Muscle layer of colon (tissue), 2 donors: ENCODE data around the gene BTBD9.
"Not testable (repeated sequence)": the region's sequence is repeated elsewhere in the genome, so short reads cannot be mapped to it uniquely, and the experiment has no call there.

Experiments used
- H3K27ac ChIP-seq: one replicate; pipeline ENCODE4 v1.7.0; 2013; ENCODE audit warnings: low read depth, mild to moderate bottlenecking, low read length, moderate library complexity
- H3K27me3 ChIP-seq, 2 donors: one replicate each; pipeline ENCODE4 v1.7.0; 2013; ENCODE audit warnings: low read length in 2 of 2, mild to moderate bottlenecking in 2 of 2; ENCODE audit not compliant: insufficient read depth in 2 of 2, control insufficient read depth in 1 of 2
- H3K36me3 ChIP-seq: one replicate; pipeline ENCODE4 v1.7.0; 2013; ENCODE audit warnings: mild to moderate bottlenecking, low read length; ENCODE audit not compliant: insufficient read depth
- H3K4me1 ChIP-seq: one replicate; pipeline ENCODE4 v1.7.0; 2013; ENCODE audit warnings: mild to moderate bottlenecking, low read length; ENCODE audit not compliant: insufficient read depth
- H3K4me3 ChIP-seq, 2 donors: one replicate each; pipeline ENCODE4 v1.7.0; 2013; ENCODE audit warnings: low read length in 2 of 2, low read depth in 1 of 2, mild to moderate bottlenecking in 1 of 2, moderate library complexity in 1 of 2
- H3K9ac ChIP-seq: one replicate; pipeline ENCODE4 v1.7.0; 2013; ENCODE audit warnings: low read length
- H3K9me3 ChIP-seq: one replicate; pipeline ENCODE4 v1.7.0; 2013; ENCODE audit warnings: mild to moderate bottlenecking, low read length
- donor health status: abdominal sarcoma.
- donor health status: Adenocarcinoma of cecum.

The BTBD9 gene

DNA sequence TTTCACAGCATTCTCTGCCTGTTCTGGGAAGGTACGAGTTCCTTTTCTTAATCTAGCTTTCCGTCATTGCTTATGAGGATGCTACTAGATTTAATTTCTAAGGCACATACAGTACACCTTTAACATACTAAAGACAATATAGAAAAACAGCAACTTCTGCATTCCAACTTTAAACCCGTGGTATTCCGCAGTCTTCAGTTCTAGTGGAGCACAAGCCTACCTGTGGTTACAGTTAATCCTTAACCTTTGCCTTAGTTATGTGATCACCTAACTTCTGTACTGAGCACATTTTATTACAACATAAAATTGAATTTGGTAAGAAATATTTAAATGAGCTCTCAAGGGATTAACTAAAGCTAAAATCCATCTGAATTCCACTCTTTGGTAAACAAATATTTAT is 289.5 kb downstream of the BTBD9 start:
- no peak overlapping the region for H3K27ac ChIP-seq
- H3K4me1 ChIP-seq: peaks cover 17% of the 10 kb centered on the region
- no peak overlapping the region for H3K9ac ChIP-seq
- H3K4me3 ChIP-seq: no peak overlapping the region
- no peaks in the 10 kb centered on the region for H3K9me3 ChIP-seq
- no peaks in the 10 kb centered on the region for H3K36me3 ChIP-seq
- no peaks in the 10 kb centered on the region for H3K27me3 ChIP-seq

DNA sequence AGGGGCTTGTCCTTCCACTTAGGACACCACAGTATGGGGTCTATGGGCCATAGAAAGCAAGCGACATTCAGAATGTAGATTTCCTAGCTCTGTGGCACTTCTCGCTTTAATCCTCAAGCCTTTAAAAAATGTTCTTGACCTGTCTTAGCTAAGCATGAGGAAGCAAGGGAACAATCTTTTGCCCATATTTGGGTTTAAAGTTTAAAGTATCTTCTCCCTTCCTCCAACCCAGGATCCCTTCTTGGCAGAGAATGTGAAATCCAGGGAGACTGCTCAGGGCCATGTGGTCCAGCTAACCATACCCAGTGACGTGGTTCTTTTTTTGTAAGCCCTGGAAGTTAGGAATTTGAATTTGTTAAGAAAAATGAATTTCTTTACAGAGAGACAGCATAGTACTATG is 289.9 kb downstream of the BTBD9 start:
- no peaks in the 10 kb centered on the region for H3K9me3 ChIP-seq
- no peak overlapping the region for H3K27ac ChIP-seq
- H3K9ac ChIP-seq: no peak overlapping the region
- H3K4me1 ChIP-seq: peaks cover 17% of the 10 kb centered on the region
- no peaks in the 10 kb centered on the region for H3K27me3 ChIP-seq
- no peak overlapping the region for H3K4me3 ChIP-seq
- H3K36me3 ChIP-seq: no peaks in the 10 kb centered on the region

DNA sequence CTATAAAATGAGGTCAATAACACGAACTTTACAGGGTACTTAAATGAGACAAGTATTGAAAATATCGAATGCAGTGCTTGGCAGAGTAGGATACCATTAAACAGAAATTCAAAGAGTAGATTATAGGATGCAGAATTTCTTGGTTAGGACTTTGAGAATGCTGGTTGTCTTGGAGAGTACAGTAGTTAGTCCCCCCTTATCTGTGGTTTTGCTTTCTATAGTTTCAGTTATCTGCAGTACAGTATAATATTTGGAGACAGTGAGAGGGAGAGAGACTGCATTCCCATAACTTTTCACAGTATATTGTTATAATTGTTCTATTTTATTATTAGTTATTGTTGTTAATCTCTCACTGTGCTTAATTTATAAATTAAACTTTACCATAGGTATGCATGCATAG is 290.5 kb downstream of the BTBD9 start:
- Histone ChIP-seq H3K27me3 (no peaks in the 10 kb centered on the region), H3K9ac (no peak overlapping the region), H3K4me3 (no peak overlapping the region), H3K27ac (no peak overlapping the region), H3K4me1 (peaks cover 17% of the 10 kb centered on the region), H3K9me3 (no peaks in the 10 kb centered on the region), H3K36me3 (no peaks in the 10 kb centered on the region)

DNA sequence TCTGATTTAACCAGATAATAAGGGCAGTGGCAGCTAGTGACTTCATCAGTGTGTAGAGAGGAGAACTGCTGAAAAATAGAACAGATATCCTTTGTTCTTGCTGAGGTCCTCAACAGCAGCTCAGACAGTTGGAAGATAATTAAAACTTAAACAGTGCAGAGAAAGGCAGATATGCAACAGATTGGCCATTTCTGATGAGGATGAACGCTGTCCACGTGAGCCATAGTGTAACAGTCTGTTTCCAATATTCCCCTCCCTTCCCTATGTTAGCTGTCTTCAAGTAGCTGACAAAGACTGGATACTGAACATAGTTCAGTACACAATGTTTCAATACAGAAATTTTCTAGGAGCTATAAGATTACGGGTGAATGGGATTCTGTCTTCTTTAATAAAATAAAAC is 291.4 kb downstream of the BTBD9 start:
- no peaks in the 10 kb centered on the region for H3K9me3 ChIP-seq
- H3K4me3 ChIP-seq: no peak overlapping the region
- H3K27me3 ChIP-seq: no peaks in the 10 kb centered on the region
- H3K27ac ChIP-seq: no peak overlapping the region
- H3K4me1 ChIP-seq: peaks cover 17% of the 10 kb centered on the region
- H3K9ac ChIP-seq: no peak overlapping the region
- no peaks in the 10 kb centered on the region for H3K36me3 ChIP-seq

DNA sequence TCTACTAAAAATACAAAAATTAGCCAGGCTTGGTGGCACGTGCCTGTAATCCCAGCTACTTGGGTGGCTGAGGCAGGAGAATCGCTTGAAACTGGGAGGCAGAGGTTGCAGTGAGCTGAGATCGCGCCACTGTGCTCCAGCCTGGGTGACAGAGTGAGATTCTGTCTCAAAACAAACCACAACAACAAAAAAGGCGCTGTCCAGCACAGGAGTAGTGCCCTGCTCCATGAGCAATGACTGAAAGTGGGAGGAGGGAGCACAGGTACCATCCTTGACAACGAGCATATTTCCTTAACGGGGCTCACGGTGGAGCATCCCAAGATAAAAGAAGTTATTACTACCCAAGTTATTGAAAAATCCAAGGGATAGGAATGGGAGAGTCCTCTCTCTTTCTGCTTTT is 291.9 kb downstream of the BTBD9 start:
- not testable (repeated sequence) for H3K27me3 ChIP-seq, H3K9me3 ChIP-seq, H3K9ac ChIP-seq, H3K36me3 ChIP-seq, H3K27ac ChIP-seq, H3K4me3 ChIP-seq
- peaks cover 17% of the 10 kb centered on the region for H3K4me1 ChIP-seq

DNA sequence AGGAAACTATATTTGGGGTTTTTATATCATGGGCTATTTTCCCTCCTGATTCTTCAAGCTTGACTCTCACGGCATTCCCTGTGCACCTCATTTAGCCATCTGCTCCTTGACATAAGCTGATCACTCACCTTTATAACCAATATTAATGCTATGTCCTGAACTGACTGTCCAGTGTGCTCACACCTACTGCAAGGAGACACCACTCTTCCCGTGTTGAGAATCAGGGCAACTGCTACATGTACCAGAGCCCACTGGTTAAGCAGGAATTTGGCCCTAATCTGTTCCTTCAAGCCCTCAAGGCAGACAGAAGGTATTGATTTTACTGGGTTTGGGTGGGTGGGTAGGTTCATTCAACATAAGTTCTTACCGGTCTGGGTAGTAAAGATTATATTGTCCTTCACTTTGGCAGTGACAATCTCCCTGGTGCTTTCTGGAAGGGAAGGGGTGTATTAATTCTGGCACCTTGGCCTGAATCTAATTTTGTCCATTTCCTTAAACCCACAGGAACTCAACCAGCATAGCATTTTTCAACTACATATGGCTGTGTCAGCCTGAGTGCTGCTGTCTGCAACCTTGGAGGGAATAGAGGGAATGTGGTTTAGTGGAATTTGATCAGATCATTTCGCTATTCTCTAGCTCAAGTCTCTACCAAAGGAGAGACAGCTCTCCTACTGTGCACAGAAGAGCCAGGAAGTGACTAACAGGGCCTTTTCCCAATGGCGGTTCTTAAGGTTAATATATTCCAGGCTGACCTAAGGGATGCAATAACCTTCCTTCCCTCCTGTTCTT is 293.2 kb downstream of the BTBD9 start:
- no peaks in the 10 kb centered on the region for H3K9me3 ChIP-seq
- H3K27ac ChIP-seq: no peak overlapping the region
- H3K4me3 ChIP-seq: no peak overlapping the region

DNA sequence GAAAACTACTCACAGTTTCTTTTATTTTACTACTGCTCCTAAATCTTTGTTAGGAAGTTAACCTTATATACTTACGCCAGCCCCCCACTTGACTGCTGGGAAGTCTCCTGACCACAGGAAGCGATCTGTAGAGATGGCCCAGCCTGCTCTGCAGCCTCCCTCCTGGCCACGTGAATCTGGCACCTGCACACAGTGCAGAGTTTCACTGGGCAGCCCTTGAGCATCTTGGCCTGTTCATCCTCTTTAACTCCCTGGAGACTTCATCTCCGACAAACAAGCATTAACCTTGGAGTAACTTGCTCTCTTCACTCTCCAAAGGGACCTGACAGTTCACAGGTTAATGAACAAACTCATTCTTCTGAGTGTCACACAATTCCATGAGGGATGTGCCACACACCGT is 294.1 kb downstream of the BTBD9 start:
- H3K36me3 ChIP-seq: no peaks in the 10 kb centered on the region
- H3K27ac ChIP-seq: no peak overlapping the region
- peaks cover 10% of the 10 kb centered on the region for H3K4me1 ChIP-seq
- no peak overlapping the region for H3K9ac ChIP-seq
- H3K27me3 ChIP-seq: no peaks in the 10 kb centered on the region
- H3K9me3 ChIP-seq: no peaks in the 10 kb centered on the region
- H3K4me3 ChIP-seq: no peak overlapping the region

More for the DNA sequence above, 293.2 kb downstream of the BTBD9 start:
- Histone ChIP-seq H3K36me3 (no peaks in the 10 kb centered on the region), H3K27me3 (no peaks in the 10 kb centered on the region), H3K4me1 (peaks cover 17% of the 10 kb centered on the region), H3K9ac (no peak overlapping the region)

DNA sequence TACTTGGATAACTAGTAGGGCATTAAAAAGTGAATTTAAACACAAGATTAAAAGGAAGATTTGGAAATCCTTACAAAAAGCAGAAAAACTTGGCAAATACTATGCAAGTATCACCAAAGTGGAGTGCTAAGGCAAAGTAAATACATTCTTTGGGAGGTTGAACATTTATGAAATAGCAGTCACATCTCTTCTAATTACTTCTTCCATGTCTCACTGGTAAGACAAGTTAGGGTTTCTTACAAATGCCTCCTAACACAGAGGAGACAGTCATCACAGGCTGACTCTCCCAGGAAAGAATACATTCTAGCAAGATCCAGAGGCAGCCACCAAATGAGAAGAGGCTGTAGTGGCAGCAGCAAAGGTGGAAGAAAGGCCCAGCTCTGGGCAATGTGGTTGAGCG is 298.2 kb downstream of the BTBD9 start:
- Histone ChIP-seq H3K9me3 (no peaks in the 10 kb centered on the region), H3K27me3 (no peaks in the 10 kb centered on the region), H3K36me3 (no peaks in the 10 kb centered on the region), H3K4me1 (no peaks in the 10 kb centered on the region), H3K4me3 (no peak overlapping the region), H3K27ac (no peak overlapping the region), H3K9ac (no peak overlapping the region)

DNA sequence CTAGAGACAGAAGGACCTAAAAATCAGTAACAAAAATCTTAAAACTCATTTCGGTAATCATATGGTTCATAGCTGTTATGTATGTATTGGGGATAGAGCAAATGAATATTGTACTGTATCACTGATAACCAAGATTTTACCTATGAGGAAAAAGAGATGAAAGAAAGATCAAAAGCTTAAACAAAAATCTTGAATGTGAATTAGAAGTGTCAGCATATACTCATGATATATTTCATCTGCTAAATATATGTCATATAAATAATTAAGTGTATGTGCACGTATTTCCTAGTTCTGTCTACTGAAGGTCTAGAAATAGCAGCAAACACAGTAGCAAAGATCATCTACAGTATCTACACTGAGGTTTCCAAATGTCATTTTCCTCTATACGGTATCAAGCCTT is 299.8 kb downstream of the BTBD9 start:
- Histone ChIP-seq H3K27me3 (no peaks in the 10 kb centered on the region), H3K27ac (no peak overlapping the region), H3K4me3 (no peak overlapping the region), H3K9ac (no peak overlapping the region), H3K36me3 (no peaks in the 10 kb centered on the region), H3K4me1 (no peaks in the 10 kb centered on the region), H3K9me3 (no peaks in the 10 kb centered on the region)

DNA sequence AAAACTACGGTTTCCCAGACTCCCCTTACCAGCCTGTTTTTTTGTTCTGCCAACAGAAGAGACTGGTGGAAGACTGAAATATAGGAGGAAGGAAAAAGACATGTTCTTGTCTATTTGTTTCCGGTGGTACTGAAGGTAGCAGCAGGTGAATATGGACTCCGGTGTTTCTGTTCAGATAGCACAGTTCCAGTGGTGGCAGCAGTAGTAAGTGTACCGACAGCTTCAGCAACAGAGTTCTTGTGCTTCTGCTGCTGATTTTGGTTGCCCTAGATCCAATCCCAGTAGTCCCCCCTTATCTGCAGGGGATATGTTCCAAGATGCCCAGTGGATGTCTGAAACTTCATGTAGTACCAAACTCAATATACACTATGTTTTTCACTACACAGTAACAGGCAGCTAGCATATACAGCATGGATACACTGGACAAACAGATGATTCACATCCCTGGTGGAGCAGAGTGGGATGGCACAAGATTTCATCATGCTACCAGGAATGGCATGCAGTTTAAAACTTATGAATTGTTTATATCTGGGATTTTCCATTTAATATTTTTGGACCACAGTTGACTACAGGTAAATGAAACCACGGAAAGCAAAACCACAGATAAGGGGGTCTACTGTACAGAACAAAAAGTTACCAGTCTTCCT is 301.8 kb downstream of the BTBD9 start:
- no peak overlapping the region for H3K27ac ChIP-seq
- H3K9ac ChIP-seq: no peak overlapping the region
- no peaks in the 10 kb centered on the region for H3K9me3 ChIP-seq
- no peaks in the 10 kb centered on the region for H3K27me3 ChIP-seq
- H3K4me1 ChIP-seq: no peaks in the 10 kb centered on the region
- no peaks in the 10 kb centered on the region for H3K36me3 ChIP-seq
- no peak overlapping the region for H3K4me3 ChIP-seq

DNA sequence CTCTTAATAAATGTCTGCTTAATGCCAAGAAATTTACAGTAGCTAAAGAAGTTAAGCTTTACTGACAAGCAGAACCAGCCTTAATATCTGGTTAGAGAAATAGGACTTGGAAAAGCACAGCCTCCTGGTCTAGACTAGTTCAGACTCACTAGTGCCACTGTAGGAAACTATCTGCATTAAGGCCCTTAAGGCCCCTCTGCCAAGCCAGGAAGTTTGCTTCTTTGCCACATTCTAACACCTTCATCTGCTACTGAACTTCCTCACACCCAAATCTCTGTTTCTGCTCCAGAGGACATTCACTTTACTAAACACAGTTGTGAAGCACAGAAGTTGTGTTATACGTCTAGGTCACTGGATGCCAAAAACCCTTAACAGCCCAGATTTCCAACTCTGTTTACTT is 302.8 kb downstream of the BTBD9 start:
- Histone ChIP-seq H3K9ac (no peak overlapping the region), H3K4me1 (no peaks in the 10 kb centered on the region), H3K36me3 (no peaks in the 10 kb centered on the region), H3K27me3 (no peaks in the 10 kb centered on the region), H3K27ac (no peak overlapping the region), H3K4me3 (no peak overlapping the region), H3K9me3 (no peaks in the 10 kb centered on the region)

DNA sequence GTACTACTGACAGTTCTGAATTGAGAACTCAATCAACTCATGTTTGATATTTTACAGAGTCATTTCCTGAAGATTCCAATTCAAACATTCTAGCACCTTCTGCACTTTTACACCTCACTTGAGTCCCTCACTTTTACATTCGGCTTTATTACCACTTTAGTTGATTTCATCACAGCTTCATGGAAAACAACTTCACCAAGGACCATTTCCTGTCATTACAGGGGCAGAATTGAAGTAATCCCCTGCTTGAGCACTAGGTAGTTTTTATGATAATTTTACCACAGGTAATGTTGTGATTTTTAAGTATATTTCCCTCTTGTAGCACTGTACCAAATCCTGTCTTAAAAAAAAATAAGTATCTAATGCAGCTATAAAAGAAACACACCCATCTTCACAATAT is 312.9 kb downstream of the BTBD9 start:
- peaks cover 15% of the 10 kb centered on the region for H3K4me1 ChIP-seq
- no peaks in the 10 kb centered on the region for H3K27me3 ChIP-seq
- H3K4me3 ChIP-seq: no peak overlapping the region
- H3K36me3 ChIP-seq: no peaks in the 10 kb centered on the region
- no peaks in the 10 kb centered on the region for H3K9me3 ChIP-seq
- H3K9ac ChIP-seq: no peak overlapping the region
- H3K27ac ChIP-seq: no peak overlapping the region
